DLD1 (cell line): ENCODE results near the gene ATOH8.
"Not testable (repeated sequence)": the region's sequence is repeated elsewhere in the genome, so short reads cannot be mapped to it uniquely, and the experiment has no call there.

Experiments used
- in situ Hi-C: cut with HindIII; loops from 2 replicates; pipeline ENCODE4 v1.10.0; 2017; ENCODE audit warnings: low sequenced_read_pairs

ATOH8 gene

GRCh38 chr2:85753525-85754312 is at the start of gene ATOH8:
ATOH8 (plus strand) TSS chr2:85753991; CDS start chr2:85754190, 199 bp downstream.
- in situ Hi-C loops, result no loop called here

- in situ Hi-C loops, result no loop called here
Measured at GRCh38 chr2:85704038-85704437, 49.8 kb upstream of the ATOH8 start.

GRCh38 chr2:85704800-85705679 is 48.8 kb upstream of the ATOH8 start:
- in situ Hi-C loops, result no loop called here

- in situ Hi-C loops, result no loop called here
Measured at GRCh38 chr2:85705680-85706039, 48.1 kb upstream of the ATOH8 start.

GRCh38 chr2:85706063-85706462 is 47.7 kb upstream of the ATOH8 start:
- in situ Hi-C loops, result no loop called here

- in situ Hi-C loops, result no loop called here
Measured at GRCh38 chr2:85706599-85707296, 47.0 kb upstream of the ATOH8 start.

- in situ Hi-C loops, result no loop called here
Measured at GRCh38 chr2:85707304-85707703, 46.5 kb upstream of the ATOH8 start.

- in situ Hi-C loops, result no loop called here
Measured at GRCh38 chr2:85708641-85709040, 45.1 kb upstream of the ATOH8 start.

GRCh38 chr2:85709401-85709811 is 44.4 kb upstream of the ATOH8 start:
- in situ Hi-C loops, result no loop called here

GRCh38 chr2:85710687-85711577 is 42.9 kb upstream of the ATOH8 start:
- in situ Hi-C loops, result no loop called here

GRCh38 chr2:85711578-85712060 is 42.2 kb upstream of the ATOH8 start:
- in situ Hi-C loops, result no loop called here

GRCh38 chr2:85712336-85712735 is 41.5 kb upstream of the ATOH8 start:
- in situ Hi-C loops, result no loop called here

GRCh38 chr2:85712849-85713612 is 40.8 kb upstream of the ATOH8 start:
- in situ Hi-C loops, result no loop called here

GRCh38 chr2:85713836-85714235 is 40.0 kb upstream of the ATOH8 start:
- in situ Hi-C loops, result no loop called here

GRCh38 chr2:85714421-85714820 is 39.4 kb upstream of the ATOH8 start:
- in situ Hi-C loops, result not testable (repeated sequence)

GRCh38 chr2:85714841-85715240 is 39.0 kb upstream of the ATOH8 start:
- in situ Hi-C loops, result no loop called here

- in situ Hi-C loops, result no loop called here
Measured at GRCh38 chr2:85716346-85716914, 37.4 kb upstream of the ATOH8 start.

- in situ Hi-C loops, result no loop called here
Measured at GRCh38 chr2:85717308-85718008, 36.3 kb upstream of the ATOH8 start.

GRCh38 chr2:85718009-85718391 is 35.8 kb upstream of the ATOH8 start:
- in situ Hi-C loops, result no loop called here
